H1 (cell line): ENCODE data around the gene SNAPC3. TPM values are rescaled to one million over a fixed set of nuclear protein-coding genes. Genes with fewer than 3 reads are reported as not detected.

Source experiments
- CBX5 ChIP-seq: fragments of 300-800, 300-1000 bp; sonication (generic); IDR thresholded peaks from 2 replicates; pipeline ENCODE4 v1.7.1; 2016; ENCODE audit warnings: antibody characterized with exemption, low read length, low read depth
- RFX5 ChIP-seq: IDR thresholded peaks from 2 replicates; pipeline ENCODE4 v1.6.1; 2011; ENCODE audit warnings: low read depth, low read length, improper control_type of control experiment, borderline replicate concordance
- SIRT6 ChIP-seq: IDR thresholded peaks from one replicate; pipeline ENCODE4 v1.7.1; 2012; ENCODE audit warnings: low read length, inconsistent platforms
- ZNF274 ChIP-seq: IDR thresholded peaks from 2 replicates; pipeline ENCODE4 v1.7.0; 2012; ENCODE audit warnings: low read length, borderline replicate concordance; ENCODE audit errors: extremely low read depth
- polyA plus RNA-seq, 7 experiments: library from polyadenylated mRNA; depleted of rRNA in 3 of 7; stranded (reverse) in 5 of 7; unstranded in 2 of 7; fragments of >200 nt in 5 of 7; fragments of 200-250 nt in 2 of 7; gene quantifications; 1 replicate in 5 of 7; 2 replicates in 1 of 7; 4 replicates in 1 of 7; pipeline versions ENCODE4 v1.2.1 to v1.2.3, GENCODE V29; 2011 to 2013; ENCODE audit warnings: missing spikeins in 2 of 7, mixed read lengths in 2 of 7
- total RNA-seq: library from RNA; stranded (reverse); fragmentation: NEBNext Ultra II Directional; extraction: Animal tissue kit (Norgen Biotek cat#: 25700); gene quantifications from 2 replicates; pipeline ENCODE4 v1.2.1, GENCODE V29; 2021
- TF ChIP-seq, protein P1 (sequence below): fragments of 300-600 bp; sonication (generic); IDR thresholded peaks from 2 replicates; pipeline ENCODE4 v1.7.1; 2012; ENCODE audit warnings: low read length, moderate library complexity, mild to moderate bottlenecking, inconsistent platforms; ENCODE audit not compliant: insufficient replicate concordance

Gene SNAPC3
- total and polyA plus RNA-seq, 2 of the 8 experiments (the other 6 are each of a cell fraction or from before 2014, with no cell fraction given): 11.9 to 25.8 TPM

DNA sequence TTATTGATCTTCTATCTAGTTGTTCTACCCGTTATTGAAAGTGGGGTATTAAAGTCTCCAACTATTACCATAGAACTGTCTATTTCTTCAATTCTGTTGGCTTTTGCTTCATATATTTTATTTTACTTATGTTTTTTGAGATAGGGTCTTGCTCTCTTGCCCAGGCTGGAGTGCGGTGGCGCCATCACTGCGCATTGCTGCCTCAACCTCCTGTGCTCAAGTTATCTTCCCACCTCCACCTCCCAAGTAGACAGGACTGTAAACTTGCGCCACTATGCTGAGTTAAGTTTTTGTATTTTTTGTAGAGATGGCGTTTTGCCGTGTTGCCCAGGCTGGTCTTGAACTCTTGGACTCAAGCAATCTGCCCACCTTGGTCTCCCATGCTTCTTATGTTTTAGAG is 16.2 kb downstream of the SNAPC3 start (continued):
- TF ChIP-seq, protein P1, sequence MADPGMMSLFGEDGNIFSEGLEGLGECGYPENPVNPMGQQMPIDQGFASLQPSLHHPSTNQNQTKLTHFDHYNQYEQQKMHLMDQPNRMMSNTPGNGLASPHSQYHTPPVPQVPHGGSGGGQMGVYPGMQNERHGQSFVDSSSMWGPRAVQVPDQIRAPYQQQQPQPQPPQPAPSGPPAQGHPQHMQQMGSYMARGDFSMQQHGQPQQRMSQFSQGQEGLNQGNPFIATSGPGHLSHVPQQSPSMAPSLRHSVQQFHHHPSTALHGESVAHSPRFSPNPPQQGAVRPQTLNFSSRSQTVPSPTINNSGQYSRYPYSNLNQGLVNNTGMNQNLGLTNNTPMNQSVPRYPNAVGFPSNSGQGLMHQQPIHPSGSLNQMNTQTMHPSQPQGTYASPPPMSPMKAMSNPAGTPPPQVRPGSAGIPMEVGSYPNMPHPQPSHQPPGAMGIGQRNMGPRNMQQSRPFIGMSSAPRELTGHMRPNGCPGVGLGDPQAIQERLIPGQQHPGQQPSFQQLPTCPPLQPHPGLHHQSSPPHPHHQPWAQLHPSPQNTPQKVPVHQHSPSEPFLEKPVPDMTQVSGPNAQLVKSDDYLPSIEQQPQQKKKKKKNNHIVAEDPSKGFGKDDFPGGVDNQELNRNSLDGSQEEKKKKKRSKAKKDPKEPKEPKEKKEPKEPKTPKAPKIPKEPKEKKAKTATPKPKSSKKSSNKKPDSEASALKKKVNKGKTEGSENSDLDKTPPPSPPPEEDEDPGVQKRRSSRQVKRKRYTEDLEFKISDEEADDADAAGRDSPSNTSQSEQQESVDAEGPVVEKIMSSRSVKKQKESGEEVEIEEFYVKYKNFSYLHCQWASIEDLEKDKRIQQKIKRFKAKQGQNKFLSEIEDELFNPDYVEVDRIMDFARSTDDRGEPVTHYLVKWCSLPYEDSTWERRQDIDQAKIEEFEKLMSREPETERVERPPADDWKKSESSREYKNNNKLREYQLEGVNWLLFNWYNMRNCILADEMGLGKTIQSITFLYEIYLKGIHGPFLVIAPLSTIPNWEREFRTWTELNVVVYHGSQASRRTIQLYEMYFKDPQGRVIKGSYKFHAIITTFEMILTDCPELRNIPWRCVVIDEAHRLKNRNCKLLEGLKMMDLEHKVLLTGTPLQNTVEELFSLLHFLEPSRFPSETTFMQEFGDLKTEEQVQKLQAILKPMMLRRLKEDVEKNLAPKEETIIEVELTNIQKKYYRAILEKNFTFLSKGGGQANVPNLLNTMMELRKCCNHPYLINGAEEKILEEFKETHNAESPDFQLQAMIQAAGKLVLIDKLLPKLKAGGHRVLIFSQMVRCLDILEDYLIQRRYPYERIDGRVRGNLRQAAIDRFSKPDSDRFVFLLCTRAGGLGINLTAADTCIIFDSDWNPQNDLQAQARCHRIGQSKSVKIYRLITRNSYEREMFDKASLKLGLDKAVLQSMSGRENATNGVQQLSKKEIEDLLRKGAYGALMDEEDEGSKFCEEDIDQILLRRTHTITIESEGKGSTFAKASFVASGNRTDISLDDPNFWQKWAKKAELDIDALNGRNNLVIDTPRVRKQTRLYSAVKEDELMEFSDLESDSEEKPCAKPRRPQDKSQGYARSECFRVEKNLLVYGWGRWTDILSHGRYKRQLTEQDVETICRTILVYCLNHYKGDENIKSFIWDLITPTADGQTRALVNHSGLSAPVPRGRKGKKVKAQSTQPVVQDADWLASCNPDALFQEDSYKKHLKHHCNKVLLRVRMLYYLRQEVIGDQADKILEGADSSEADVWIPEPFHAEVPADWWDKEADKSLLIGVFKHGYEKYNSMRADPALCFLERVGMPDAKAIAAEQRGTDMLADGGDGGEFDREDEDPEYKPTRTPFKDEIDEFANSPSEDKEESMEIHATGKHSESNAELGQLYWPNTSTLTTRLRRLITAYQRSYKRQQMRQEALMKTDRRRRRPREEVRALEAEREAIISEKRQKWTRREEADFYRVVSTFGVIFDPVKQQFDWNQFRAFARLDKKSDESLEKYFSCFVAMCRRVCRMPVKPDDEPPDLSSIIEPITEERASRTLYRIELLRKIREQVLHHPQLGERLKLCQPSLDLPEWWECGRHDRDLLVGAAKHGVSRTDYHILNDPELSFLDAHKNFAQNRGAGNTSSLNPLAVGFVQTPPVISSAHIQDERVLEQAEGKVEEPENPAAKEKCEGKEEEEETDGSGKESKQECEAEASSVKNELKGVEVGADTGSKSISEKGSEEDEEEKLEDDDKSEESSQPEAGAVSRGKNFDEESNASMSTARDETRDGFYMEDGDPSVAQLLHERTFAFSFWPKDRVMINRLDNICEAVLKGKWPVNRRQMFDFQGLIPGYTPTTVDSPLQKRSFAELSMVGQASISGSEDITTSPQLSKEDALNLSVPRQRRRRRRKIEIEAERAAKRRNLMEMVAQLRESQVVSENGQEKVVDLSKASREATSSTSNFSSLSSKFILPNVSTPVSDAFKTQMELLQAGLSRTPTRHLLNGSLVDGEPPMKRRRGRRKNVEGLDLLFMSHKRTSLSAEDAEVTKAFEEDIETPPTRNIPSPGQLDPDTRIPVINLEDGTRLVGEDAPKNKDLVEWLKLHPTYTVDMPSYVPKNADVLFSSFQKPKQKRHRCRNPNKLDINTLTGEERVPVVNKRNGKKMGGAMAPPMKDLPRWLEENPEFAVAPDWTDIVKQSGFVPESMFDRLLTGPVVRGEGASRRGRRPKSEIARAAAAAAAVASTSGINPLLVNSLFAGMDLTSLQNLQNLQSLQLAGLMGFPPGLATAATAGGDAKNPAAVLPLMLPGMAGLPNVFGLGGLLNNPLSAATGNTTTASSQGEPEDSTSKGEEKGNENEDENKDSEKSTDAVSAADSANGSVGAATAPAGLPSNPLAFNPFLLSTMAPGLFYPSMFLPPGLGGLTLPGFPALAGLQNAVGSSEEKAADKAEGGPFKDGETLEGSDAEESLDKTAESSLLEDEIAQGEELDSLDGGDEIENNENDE: no peak
- TF ChIP-seq RFX5 (no peak), ZNF274 (no peak), SIRT6 (no peak), CBX5 (no peak)
